Stimulated activated CD4-positive, alpha-beta T cell treated with anti-CD3 and anti-CD28 coated beads, Interleukin-4, amount 100 ng/mL, for 4 hours (primary cell): Measurements from ENCODE around the gene ITSN2.
"Not testable (repeated sequence)": the region's sequence is repeated elsewhere in the genome, so short reads cannot be mapped to it uniquely, and the experiment has no call there.

Source experiments
- DNase-seq, 2 experiments: peaks; one replicate each; pipeline ENCODE4 v3.0.0-alpha.2; 2020

The ITSN2 gene

GRCh38 chr2:24362253-24362652 is 1.9 kb upstream of the ITSN2 start:
- no peak for DNase-seq

- DNase-seq = no peak
These were observed 611 bp upstream of the ITSN2 start for GRCh38 chr2:24360963-24361330.

- peak; percentile 32 to 48 for DNase-seq
These were observed 947 bp downstream of the ITSN2 start for GRCh38 chr2:24359129-24360049.

- not testable (repeated sequence) for DNase-seq
These were observed 2.6 kb downstream of the ITSN2 start for GRCh38 chr2:24357767-24358166.

GRCh38 chr2:24357115-24357514 is 3.2 kb downstream of the ITSN2 start:
- DNase-seq = not testable (repeated sequence)

GRCh38 chr2:24354957-24355356 is 5.4 kb downstream of the ITSN2 start:
- no peak for DNase-seq

GRCh38 chr2:24354395-24354794 is 5.9 kb downstream of the ITSN2 start:
- DNase-seq = no peak

- DNase-seq = no peak
These were observed 6.4 kb downstream of the ITSN2 start for GRCh38 chr2:24353973-24354372.

GRCh38 chr2:24353364-24353763 is 7.0 kb downstream of the ITSN2 start:
- no peak for DNase-seq

GRCh38 chr2:24352664-24353063 is 7.7 kb downstream of the ITSN2 start:
- DNase-seq = no peak

GRCh38 chr2:24351981-24352380 is 8.4 kb downstream of the ITSN2 start:
- DNase-seq = no peak

- DNase-seq = no peak
These were observed 8.8 kb downstream of the ITSN2 start for GRCh38 chr2:24351627-24351938.

- no peak for DNase-seq
These were observed 9.3 kb downstream of the ITSN2 start for GRCh38 chr2:24350826-24351626.

GRCh38 chr2:24349097-24349496 is 11.2 kb downstream of the ITSN2 start:
- DNase-seq = no peak

- no peak for DNase-seq
These were observed 14.4 kb downstream of the ITSN2 start for GRCh38 chr2:24345937-24346336.

GRCh38 chr2:24343225-24343882 is 17.0 kb downstream of the ITSN2 start:
- no peak for DNase-seq

GRCh38 chr2:24342110-24342910 is 18.0 kb downstream of the ITSN2 start:
- DNase-seq = no peak

- no peak for DNase-seq
These were observed 20.5 kb downstream of the ITSN2 start for GRCh38 chr2:24339856-24340262.

GRCh38 chr2:24339098-24339497 is 21.2 kb downstream of the ITSN2 start:
- DNase-seq = not testable (repeated sequence)

- no peak for DNase-seq
These were observed 22.4 kb downstream of the ITSN2 start for GRCh38 chr2:24337890-24338289.

- DNase-seq = no peak
These were observed 23.5 kb downstream of the ITSN2 start for GRCh38 chr2:24336811-24337210.

- DNase-seq = no peak
These were observed 26.1 kb downstream of the ITSN2 start for GRCh38 chr2:24334245-24334633.
